OCI-LY1 (cell line): ENCODE results near the gene EIPR1.
A peak's percentile ranks its signal among the peaks of the same experiment; 100 is the strongest.
"Not testable (repeated sequence)": the region's sequence is repeated elsewhere in the genome, so short reads cannot be mapped to it uniquely, and the experiment has no call there.

Source experiments
- H2AFZ ChIP-seq: fragments of 200-600 bp; sonication (generic), shearing (Covaris generic); 2 replicates; pipeline ENCODE4 v1.6.0; 2014; ENCODE audit warnings: antibody characterized with exemption, mild to moderate bottlenecking, low read length
- H3F3A ChIP-seq: fragments of 200-600 bp; sonication (generic), shearing (Covaris generic); 2 replicates; pipeline ENCODE4 v1.6.0; 2014; ENCODE audit warnings: mild to moderate bottlenecking, antibody characterized with exemption, low read length, moderate library complexity; ENCODE audit not compliant: insufficient read depth
- H3K27ac ChIP-seq: fragments of 200-600 bp; sonication (generic); 2 replicates; pipeline ENCODE4 v1.5.1; 2014; ENCODE audit warnings: low read length, mixed run types, mild to moderate bottlenecking, low read depth; ENCODE audit not compliant: poor library complexity, severe bottlenecking
- H3K27me3 ChIP-seq: fragments of 200-600 bp; sonication (generic); 2 replicates; pipeline ENCODE4 v1.6.0; 2014; ENCODE audit warnings: antibody characterized with exemption, mild to moderate bottlenecking, low read length, moderate library complexity; ENCODE audit not compliant: insufficient read depth
- H3K36me3 ChIP-seq: fragments of 200-600 bp; sonication (generic); 2 replicates; pipeline ENCODE4 v1.6.1; 2014; ENCODE audit warnings: mild to moderate bottlenecking, antibody characterized with exemption, low read length, moderate library complexity, mixed read lengths; ENCODE audit not compliant: insufficient read depth
- H3K4me1 ChIP-seq: fragments of 200-600 bp; sonication (generic); 2 replicates; pipeline ENCODE4 v1.5.1; 2014; ENCODE audit warnings: mild to moderate bottlenecking, low read length, moderate library complexity; ENCODE audit not compliant: insufficient read depth, severe bottlenecking
- H3K4me2 ChIP-seq: fragments of 200-600 bp; sonication (generic), shearing (Covaris generic); 2 replicates; pipeline ENCODE4 v1.6.1; 2014; ENCODE audit warnings: low read length
- H3K4me3 ChIP-seq: fragments of 200-600 bp; sonication (generic); 2 replicates; pipeline ENCODE4 v1.5.1; 2014; ENCODE audit warnings: low read length, low read depth, mild to moderate bottlenecking, mixed read lengths; ENCODE audit not compliant: poor library complexity, severe bottlenecking
- H3K79me2 ChIP-seq: fragments of 200-600 bp; shearing (Covaris generic); 2 replicates; pipeline ENCODE4 v1.6.1; 2016; ENCODE audit warnings: mixed run types, low read length, mixed read lengths; ENCODE audit not compliant: insufficient read depth
- H3K9ac ChIP-seq: fragments of 200-600 bp; sonication (generic), shearing (Covaris generic); 2 replicates; pipeline ENCODE4 v1.6.1; 2014; ENCODE audit warnings: mild to moderate bottlenecking, low read length, mixed read lengths
- H3K9me2 ChIP-seq: fragments of 200-600 bp; sonication (generic), shearing (Covaris generic); 2 replicates; pipeline ENCODE4 v1.6.1; 2014; ENCODE audit warnings: low read depth, mild to moderate bottlenecking, low read length, mixed read lengths
- H3K9me3 ChIP-seq: fragments of 200-600 bp; shearing (Covaris generic); 2 replicates; pipeline ENCODE4 v1.6.1; 2014; ENCODE audit warnings: low read length, mixed read lengths
- H4K20me1 ChIP-seq: fragments of 200-600 bp; sonication (generic), shearing (Covaris generic); 2 replicates; pipeline ENCODE4 v1.6.0; 2016; ENCODE audit warnings: mild to moderate bottlenecking, low read length; ENCODE audit not compliant: insufficient read depth
- EZH2 ChIP-seq: fragments of 200-600 bp; sonication (generic), shearing (Covaris generic); IDR thresholded peaks from 2 replicates; pipeline ENCODE4 v1.8.0; 2017; ENCODE audit warnings: borderline replicate concordance, mixed run types, mild to moderate bottlenecking, antibody characterized with exemption, low read length, moderate library complexity, mixed read lengths
- TF ChIP-seq, protein P1 (sequence below): fragments of 200-600 bp; sonication (generic), shearing (Covaris generic); IDR thresholded peaks from 2 replicates; pipeline ENCODE4 v1.5.1; 2017; ENCODE audit warnings: mild to moderate bottlenecking, antibody characterized with exemption, low read length, moderate library complexity, mixed read lengths

EIPR1 gene

DNA sequence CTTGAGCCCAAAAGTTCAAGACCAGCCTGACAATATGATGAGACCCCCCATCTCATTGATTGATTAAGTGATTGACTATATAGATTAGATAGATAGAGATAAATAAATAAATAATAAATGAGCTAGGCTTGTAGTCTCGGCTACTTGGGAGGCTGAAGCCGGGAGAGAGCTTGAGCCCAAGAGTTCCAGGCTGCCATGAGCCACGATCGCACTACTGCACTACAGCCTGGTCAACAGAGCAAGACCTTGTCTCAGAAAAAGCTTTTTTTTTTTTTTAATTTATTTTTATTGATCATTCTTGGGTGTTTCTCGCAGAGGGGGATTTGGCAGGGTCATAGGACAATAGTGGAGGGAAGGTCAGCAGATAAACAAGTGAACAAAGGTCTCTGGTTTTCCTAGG, 12.4 kb downstream of the EIPR1 start:
- Histone ChIP-seq H3K4me3 (no peak overlapping the region), H3F3A (no peaks in the 10 kb centered on the region), H3K9ac (no peak overlapping the region), H3K4me1 (peaks cover 8% of the 10 kb centered on the region), H3K27ac (no peak overlapping the region), H3K27me3 (no peaks in the 10 kb centered on the region), H3K4me2 (no peak overlapping the region), H3K79me2 (peaks cover 46% of the 10 kb centered on the region), H3K9me2 (no peaks in the 10 kb centered on the region), H3K9me3 (no peaks in the 10 kb centered on the region), H2AFZ (no peak overlapping the region), H3K36me3 (peaks cover 13% of the 10 kb centered on the region), H4K20me1 (no peaks in the 10 kb centered on the region)
- no peak for TF ChIP-seq EZH2
- TF ChIP-seq, protein P1, sequence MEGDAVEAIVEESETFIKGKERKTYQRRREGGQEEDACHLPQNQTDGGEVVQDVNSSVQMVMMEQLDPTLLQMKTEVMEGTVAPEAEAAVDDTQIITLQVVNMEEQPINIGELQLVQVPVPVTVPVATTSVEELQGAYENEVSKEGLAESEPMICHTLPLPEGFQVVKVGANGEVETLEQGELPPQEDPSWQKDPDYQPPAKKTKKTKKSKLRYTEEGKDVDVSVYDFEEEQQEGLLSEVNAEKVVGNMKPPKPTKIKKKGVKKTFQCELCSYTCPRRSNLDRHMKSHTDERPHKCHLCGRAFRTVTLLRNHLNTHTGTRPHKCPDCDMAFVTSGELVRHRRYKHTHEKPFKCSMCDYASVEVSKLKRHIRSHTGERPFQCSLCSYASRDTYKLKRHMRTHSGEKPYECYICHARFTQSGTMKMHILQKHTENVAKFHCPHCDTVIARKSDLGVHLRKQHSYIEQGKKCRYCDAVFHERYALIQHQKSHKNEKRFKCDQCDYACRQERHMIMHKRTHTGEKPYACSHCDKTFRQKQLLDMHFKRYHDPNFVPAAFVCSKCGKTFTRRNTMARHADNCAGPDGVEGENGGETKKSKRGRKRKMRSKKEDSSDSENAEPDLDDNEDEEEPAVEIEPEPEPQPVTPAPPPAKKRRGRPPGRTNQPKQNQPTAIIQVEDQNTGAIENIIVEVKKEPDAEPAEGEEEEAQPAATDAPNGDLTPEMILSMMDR, result no peak

DNA sequence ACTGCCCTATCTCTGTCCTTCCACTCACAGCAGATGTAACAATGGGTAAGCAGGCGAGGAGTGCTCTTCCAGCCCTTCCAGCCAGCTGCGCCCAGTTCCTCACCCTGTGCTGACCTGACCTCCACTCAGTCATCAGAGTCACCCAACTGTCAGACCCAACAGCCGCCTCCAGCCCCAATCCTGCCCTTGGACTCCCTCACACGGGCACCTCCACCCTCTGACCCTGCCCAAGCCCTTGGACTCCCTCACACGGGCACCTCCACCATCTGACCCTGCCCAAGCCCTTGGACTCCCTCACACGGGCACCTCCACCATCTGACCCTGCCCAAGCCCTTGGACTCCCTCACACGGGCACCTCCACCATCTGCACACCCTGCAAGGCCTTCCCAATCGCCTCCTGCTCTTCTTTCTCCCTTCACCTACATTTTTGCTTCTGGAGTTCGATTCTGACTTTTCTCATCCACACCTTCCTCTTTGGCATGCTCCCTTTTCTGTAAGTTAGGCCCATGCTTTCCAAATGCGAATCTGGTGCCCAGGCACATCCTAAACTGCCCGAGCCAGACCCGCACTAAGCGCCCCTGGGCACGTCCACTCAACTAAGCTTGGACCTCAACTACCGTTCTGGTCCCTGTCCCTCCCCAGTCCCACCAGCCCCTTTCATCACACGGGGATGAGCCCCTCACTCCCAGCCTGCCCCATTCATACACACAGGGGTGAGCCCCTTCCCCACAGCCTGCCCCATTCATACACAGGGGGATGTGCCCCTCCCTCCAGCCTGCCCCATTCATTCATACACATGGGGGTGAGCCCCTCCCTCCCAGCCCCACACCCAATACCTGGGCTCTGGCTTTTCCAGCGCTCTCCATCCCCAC, 15.9 kb downstream of the EIPR1 start:
- Histone ChIP-seq H3K36me3 (no peaks in the 10 kb centered on the region), H3K4me1 (peaks cover 22% of the 10 kb centered on the region), H3K4me2 (no peak overlapping the region), H3K27ac (no peak overlapping the region), H3K79me2 (peaks cover 37% of the 10 kb centered on the region), H3K9me3 (no peaks in the 10 kb centered on the region), H3F3A (no peaks in the 10 kb centered on the region), H3K9ac (no peak overlapping the region), H4K20me1 (no peaks in the 10 kb centered on the region), H3K27me3 (no peaks in the 10 kb centered on the region), H3K4me3 (no peak overlapping the region), H3K9me2 (no peaks in the 10 kb centered on the region), H2AFZ (no peak overlapping the region)
- TF ChIP-seq, protein P1, result no peak
- TF ChIP-seq EZH2, result no peak

DNA sequence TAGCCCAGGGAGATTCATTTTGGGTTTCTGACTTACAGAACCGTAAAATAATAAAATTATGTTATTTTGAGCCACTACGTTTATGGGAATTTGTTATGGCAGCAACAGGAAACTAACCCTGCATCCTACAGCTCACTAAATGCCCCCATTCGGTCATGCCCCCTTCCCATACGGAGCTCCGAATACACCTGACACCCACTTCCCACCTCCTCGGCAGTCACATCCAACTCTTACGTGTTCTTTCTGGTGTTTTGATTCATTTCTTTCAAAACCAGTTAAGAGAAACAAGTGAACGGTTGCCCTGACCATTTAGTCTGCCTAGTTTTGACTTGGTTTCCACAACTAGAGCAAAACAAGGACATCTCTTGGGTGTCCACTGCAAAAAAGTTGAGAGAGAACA, 19.7 kb downstream of the EIPR1 start:
- Histone ChIP-seq H3K9ac (no peak overlapping the region), H2AFZ (no peak overlapping the region), H3K79me2 (peaks cover 20% of the 10 kb centered on the region), H3F3A (no peaks in the 10 kb centered on the region), H3K27ac (peak overlapping the region; percentile 35), H3K4me3 (no peak overlapping the region), H3K9me2 (no peaks in the 10 kb centered on the region), H3K27me3 (no peaks in the 10 kb centered on the region), H4K20me1 (no peaks in the 10 kb centered on the region), H3K4me1 (peaks cover 20% of the 10 kb centered on the region), H3K4me2 (no peak overlapping the region), H3K9me3 (no peaks in the 10 kb centered on the region), H3K36me3 (peaks cover 24% of the 10 kb centered on the region)
- TF ChIP-seq, protein P1, result no peak
- TF ChIP-seq EZH2, result no peak

DNA sequence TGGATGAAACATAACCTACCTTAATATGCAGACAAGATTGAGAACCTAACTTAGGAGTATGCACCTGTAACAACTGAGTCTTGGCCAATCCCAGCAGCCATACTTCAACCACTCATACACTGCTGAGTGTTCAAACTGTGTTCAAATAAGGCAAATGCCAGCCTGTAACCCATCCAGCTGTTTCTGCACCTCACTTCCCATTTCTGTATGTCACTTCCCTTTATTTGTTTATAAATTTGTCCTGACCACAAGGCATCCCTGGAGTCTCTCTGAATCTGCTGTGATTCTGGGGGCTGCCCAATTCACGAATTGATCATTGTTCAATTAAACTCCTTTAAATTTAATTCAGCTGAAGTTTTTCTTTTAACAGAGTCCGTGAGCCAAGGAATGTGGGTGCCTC, 20.2 kb downstream of the EIPR1 start:
- H4K20me1 ChIP-seq, H3K9ac ChIP-seq, H3K9me2 ChIP-seq, H3K4me3 ChIP-seq, H3K27me3 ChIP-seq, H3K4me2 ChIP-seq, H3K9me3 ChIP-seq, H2AFZ ChIP-seq, H3F3A ChIP-seq: not testable (repeated sequence)
- H3K79me2 ChIP-seq, result peaks cover 18% of the 10 kb centered on the region
- peaks cover 16% of the 10 kb centered on the region for H3K4me1 ChIP-seq
- H3K27ac ChIP-seq, result peak overlapping the region; percentile 35
- H3K36me3 ChIP-seq, result peaks cover 29% of the 10 kb centered on the region
